GM18508 (cell line): ENCODE results near the gene PPP1R18.
"Not testable (repeated sequence)": the region's sequence is repeated elsewhere in the genome, so short reads cannot be mapped to it uniquely, and the experiment has no call there.

Experiments
- ATAC-seq: cut with Tn5 transposase; IDR thresholded peaks from one replicate; pipeline ENCODE4 v1.9.1; 2021; ENCODE audit warnings: moderate number of reproducible peaks; ENCODE audit not compliant: insufficient read depth, unreplicated experiment

The PPP1R18 gene

DNA sequence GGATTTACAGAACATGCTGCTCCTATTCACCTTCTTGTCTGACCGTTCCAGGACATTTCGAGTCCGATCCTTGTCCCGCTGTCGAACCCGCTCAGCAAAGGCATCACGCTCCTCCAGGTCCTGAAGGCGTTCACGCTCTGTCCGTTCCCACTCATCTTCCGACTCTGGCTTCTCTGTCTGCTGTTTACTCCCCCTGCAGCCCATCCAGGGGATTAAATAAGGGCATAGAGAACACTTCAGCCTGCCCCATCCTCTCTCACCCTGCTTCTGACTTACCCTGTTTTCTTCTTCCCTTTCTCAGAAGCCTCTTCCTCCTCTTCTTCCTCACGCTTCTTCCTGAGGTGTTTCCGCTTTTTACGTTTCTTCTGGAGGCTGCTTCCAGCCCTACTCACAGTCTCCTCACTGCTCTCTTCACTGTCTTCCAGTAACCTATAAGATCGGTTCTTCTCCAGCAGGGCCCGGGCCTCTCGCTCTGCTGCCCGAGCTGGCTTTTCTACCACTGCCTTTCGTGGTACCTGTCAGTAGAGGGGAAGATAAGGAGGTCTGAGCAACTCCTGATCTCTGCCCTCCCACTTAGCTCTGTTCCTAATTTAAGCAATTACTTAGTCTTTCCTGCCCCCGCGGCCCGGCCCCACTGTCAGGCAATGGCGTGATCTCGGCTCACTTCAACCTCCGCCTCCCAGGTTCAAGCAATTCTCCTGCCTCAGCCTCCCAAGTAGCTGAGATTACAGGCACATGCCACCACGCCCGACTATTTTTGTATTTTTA is 15.5 kb downstream of the PPP1R18 start:
- no peak for ATAC-seq

DNA sequence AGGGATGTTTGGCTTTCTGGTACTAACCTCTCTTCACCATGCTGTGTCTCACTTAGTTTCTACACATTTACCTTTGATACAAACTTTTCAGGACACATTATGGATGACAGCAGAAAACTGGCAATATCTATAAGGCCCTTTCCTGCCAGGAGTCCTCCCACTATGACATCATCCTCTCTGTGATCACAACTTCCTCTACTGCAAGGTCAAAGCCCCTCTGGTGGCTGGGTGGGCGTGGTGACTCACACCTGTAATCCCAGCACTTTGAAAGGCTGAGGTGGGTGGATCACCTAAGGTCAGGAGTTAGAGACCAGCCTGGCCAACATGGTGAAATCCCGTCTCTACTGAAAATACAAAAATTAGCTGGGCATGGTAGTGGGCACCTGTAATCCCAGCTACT is 20.1 kb downstream of the PPP1R18 start:
- not testable (repeated sequence) for ATAC-seq

DNA sequence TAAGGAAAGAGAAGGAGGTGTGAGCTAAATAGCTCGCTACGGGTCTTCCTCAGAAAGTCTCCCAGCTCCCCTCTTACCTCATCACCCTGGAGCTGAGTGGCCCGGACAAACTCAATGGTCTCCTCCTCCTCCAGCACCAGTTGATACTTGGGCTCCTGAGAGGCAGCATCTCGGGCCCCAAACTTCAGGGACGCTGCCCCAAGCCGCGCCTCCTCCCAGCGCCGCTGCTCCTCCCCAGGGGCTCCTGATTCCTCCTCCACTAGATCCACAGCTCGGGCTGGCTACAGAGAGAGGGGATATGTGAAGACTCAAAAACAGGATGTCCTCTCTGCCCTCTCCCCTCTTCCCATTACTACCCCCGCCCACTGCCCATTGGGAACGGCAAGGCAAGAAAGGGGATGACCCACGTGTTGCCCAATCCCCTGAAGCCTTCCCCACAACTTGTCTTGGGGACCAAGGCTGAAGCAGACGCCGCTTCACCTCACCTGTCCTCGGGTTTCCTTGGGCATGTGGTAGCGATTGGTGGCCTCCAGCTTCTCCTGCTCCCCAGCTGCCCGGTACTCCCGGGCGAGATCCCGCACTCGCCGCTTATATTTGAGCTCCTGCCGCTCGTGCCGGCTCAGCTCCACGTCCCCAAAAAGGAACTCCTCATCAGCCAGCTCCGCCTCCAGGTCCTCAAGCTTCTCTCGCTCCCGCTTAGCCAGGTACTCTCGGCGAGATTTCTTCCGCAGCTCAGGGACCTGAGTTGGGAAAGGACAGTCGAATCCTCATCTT is 21.3 kb downstream of the PPP1R18 start:
- ATAC-seq, result no peak

DNA sequence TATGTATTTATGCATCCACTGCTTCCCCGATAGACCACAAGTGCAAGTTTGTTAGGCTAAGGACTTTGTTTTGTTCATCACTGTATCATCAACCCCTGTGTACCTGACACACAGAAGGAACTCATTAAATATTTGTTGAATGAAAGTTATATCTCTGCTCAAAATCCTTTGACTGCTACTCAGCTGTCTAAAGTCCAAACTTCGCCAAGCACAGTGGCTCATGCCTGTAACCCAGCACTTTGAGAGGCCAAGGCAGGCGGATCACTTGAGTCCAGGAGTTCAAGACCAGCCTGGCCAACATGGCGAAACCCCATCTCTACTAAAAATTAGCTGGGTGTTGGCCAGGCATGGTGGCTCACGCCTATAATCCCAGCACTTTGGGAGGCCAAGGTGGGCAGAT is 28.5 kb downstream of the PPP1R18 start:
- not testable (repeated sequence) for ATAC-seq

DNA sequence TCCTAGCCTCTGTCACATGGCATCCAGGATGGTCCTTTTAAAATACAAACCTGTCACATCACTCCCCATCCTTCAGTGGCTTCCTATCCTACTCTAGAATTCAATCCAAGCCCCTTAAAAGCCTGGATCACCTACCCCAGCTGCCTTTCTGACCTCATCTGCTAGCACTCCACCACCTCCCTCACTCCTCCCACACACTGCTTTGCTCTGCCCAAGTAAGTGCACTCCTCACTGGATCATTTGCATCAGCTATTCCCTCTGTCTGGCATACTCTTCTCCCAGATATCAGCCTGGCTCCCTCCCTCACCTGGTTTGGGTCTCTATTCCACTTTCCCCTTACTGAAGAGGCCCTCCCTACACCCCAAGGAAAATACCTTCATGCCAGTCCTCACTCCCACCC is 29.0 kb downstream of the PPP1R18 start:
- no peak for ATAC-seq

DNA sequence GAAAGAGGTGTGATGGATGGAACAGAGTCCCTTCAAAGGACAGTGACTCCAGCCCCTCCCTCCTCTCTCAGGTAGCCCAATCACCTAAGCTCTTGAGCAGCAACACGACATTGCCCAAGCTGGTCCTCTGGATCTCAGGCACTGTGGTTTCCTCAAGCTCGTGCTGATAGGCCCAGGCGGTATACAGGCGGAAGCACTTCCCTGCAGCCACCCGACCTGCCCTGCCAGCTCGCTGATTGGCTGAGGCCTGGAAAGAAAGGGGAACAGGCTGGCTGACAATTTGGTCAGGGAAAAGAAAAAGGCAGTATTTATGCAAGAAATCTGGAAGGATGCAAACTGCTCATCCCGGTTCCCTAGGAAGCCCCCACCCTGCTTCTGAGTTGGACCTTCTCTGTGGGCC is 29.9 kb downstream of the PPP1R18 start:
- ATAC-seq, result no peak

DNA sequence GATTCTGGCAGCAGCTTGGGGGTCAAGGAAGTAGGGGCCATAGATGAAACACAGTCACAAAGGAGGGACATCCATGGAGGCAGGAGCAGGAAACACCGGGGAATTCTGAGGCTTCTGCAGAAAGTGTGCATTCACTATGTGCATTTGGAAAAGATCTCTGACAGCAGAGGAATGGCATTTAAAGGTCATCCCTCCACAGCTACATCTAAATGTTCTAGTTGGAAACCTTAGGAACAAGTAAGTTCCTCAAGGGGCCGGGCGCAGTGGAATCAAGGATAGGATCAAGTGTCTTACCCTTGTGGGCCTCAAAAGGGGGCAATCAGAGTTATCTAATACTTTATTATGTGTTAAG is 30.7 kb downstream of the PPP1R18 start:
- no peak for ATAC-seq

DNA sequence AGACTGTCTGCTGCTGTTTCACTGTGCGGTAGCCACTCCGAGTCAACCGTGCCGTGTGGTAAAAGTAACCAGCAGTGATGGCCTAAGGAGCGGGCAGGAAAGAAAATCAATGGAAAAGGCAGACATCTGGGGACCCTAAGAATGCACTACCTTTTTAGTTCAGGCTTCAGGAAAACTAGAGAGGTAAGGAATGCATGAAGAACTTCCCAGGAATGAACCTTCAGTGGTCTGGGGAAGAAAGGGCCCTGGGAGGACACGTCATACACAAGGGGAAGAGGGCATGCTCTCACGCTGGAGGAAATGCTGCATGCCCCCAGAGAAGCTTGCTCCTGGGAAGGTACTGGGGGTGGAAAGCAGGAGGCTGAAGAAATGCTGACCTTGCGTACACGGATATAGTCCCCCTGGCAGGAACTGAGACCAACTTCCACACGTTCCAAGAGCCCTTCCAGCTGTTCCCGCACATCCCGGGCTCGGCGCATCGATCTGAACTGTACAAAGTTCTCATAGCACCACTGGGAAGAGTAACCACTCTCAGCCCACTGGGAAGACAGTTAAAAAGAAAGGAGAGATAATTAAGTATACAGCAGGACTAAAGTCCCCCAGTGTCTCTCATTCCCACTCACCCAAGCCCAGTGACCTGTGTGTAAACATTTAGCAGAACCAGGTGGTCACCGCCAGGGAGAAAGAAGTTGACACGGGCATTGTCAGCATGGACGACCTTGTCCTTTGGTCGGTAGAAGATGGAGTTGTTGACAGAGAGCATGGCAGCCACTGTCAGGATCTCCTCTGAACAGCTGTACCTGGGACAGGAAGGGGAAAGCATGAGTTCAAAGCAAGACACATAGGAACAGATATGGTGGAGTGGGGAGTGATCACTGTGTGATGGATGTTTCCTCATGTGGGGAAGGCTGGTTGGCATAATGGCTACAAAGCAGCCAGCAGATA is 31.4 kb downstream of the PPP1R18 start:
- ATAC-seq, result no peak

DNA sequence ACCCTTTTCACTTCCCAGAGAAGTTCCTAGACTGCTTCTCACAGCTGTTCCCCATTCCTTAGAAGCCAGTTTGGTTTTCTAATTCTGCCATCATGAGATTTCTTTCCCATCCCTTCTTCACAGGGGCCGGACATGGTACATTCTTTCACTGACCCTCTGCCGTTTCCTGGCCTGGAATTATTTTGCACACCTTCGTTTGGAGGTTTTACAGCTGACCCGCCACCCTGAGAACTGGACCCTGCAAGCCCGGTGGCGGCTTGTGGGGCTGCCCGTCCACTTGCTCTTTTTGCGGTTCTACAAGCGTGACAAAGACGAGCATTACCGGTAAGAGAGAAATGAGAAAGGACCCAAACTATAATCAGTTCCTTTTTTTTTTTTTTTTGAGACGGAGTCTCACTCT is 35.3 kb downstream of the PPP1R18 start:
- ATAC-seq, result no peak

DNA sequence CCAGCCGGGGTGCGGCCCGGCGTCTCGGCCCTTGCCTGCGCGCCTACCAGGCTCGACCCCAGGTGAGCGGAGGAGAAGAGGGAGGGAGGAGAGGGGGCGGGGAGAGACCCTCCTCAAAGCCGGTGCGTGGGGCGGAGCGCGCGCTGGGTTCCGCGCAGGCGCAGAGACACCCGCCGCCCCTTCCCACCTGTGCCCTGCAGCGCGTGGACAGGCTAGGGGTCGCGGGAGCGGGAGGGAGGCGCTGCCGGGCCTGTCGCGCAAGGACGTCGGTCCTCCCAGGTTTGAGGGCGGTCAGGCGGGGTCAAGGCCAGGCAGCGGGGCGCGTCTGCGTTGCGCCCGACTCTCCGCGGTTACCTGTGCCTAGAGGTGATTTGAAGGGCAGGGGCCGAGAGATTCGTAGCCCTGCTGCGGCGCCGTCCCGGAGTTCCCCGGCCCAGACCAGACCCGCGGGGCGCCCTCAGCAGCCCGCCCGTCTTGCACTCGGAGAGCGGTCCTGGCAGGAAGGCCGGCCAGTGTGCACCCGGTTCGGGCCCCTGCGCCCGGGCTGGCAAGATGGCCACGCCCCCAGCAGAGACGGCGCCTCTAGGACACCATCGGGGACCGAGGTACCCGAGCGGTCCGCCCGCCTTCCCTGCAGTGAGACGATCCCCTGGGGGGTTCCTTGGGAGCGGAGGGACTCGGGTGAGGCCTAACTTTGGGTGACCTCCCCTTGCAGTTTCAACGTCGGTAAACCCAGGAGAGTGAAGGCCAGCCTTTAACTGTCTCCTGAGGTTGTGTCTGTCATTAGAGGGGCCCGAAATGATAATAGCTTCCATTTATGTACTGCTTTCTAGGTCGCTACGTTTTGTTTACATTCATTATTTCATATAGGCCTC is 39.0 kb downstream of the PPP1R18 start:
- ATAC-seq, result no peak

DNA sequence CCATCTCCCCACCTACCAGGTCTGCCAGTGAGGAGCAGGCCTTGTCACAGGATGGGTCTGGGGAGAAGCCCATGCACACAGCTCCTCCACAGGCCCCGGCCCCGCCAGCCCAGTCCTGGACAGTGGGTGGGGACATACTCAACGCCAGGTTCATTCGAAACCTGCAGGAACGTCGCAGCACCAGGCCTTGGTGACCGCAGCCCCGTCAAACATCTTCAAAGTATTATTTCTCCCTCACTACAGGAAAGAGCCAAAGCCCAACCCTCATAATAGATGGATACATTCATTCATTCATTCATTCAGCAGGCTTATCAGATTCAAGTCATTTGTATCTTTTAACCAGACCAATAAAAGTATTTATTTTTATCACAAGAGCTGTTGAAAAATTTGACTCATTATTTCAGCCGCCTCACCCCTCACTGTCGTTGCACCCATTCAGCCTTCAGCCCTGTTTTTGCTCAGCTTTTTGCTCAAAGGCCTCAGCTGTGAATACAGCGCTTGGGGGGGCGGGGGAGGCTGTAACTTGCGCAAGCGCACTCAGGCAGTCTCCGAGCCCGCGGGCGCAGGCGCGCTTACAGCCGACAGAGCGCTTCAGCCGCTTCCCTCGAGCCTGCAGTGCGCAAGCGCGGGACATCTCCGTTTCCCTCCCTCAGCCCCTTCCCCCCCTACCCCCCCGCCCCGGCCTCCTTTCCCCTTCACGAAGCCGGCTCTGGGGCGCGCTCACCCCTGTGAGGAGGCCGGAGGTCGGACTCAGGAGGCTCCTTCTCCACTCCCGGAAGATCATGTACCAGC is 39.8 kb downstream of the PPP1R18 start, which contains the start of gene C6orf136:
TSS of gene C6orf136 (plus strand) at position 684 of the 792 bp plus-strand sequence. CDS start at position 783, 99 bp downstream.
- ATAC-seq, result no peak

DNA sequence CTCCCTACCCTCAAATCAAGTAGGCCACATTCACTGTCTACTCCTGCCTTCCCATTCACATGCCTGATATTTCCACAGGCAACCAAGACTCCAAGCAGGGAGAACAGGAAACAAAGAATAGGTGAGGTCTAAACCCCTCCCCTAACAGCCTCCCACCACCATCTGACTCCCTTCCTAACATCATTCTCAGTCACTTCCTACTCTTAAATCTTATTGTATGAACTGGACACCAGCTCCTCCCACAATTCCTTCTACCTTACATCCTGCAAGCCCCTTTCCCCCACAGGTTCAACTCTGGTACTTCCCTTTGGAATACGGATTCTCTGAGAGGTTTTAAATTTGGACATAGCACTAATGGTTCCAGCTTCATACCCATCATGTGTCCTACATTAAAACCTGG is 40.5 kb downstream of the PPP1R18 start:
- ATAC-seq, result no peak

DNA sequence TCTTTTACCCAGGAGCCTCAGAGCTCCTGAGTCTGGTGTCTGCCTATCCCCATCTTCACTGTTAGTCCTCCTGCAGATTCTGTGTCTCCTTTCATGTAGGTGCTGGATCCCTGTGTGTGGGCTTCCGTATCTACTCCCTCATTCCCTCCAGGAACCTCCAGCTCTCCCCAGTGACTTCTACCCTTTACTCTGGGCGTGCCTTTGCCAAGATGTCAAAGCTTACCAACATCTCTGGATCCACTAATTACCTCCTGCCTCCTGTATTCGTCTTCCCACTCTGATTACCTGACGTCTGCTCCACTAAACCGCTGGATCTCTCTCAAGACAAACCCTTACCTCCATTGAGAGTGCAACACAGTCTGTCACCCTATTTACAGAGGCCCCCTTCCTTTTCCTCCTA is 41.7 kb downstream of the PPP1R18 start:
- no peak for ATAC-seq

DNA sequence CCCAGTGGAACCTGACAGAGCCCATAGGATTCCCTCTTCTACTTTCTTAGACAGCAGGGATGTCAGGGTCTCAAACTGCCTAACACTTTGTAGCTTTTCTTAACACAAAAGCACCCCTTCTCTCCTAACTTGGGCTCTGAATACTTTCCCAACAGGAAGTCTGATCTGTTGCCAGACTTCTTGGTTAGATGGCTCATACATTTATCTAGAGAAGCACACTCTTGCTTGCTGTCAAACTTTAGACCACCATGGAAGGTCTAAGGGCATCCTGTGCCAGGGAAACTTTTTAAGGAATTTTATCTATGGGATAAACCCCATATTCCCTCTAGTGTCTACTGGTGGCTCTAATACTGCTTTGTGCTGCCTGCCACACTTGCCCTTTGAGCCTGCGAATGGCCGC is 42.8 kb downstream of the PPP1R18 start:
- no peak for ATAC-seq

DNA sequence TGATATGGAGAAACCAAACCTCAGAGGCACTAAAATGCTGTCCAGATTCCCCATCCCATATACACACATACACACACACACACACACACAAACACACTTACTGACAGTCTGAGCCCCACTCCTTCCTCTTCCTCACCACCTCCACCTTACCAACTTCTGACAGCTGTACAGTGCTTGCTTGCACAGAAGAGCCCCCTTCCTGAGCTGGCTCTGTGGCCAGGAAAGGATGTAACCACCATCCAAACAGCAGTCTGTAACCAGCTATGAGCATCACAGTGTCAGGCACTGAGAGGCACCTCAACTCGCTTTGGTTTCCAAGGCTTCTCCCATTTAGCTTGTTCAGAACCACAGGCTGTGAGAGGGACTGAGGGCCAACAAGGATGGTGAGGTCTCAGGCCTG is 45.4 kb downstream of the PPP1R18 start:
- ATAC-seq, result no peak

DNA sequence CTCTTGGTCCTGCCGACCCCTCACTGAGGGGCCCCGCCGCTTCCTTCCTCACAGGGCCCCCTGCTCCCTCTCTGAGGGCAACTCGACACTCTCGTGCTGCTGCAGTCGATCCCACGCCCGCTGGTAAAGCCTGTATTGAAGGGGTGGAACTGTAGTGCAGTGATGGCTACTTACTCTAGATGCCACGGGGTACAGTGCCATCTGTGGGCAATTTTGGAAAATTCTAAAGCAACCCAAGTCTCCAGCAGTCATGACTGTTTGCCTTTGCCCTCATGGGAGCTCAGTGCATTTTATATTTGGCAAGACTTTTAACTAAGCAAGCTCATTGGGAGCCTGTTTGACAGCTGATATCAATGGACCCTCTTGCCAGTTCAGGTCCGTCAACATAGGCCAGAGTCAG is 46.0 kb downstream of the PPP1R18 start:
- ATAC-seq, result no peak

DNA sequence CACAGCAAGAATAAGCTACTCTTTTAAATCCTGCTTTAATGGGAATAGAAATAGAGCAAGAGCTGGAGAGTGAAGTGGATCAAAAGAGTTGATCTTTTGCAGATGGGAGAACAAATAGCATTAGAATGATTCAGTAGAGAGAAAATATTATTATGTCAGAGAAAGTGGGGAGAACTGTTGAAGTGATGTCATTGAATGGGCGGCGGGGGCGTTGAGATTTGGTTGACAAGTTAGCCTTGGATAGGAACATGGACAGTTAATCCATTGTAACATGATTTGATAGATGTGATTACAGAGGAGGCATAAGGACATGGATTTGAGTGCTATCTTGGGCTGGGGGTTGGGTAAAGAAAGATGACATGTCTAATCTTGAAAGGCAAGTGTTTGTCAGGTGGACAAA is 50.6 kb downstream of the PPP1R18 start:
- no peak for ATAC-seq

DNA sequence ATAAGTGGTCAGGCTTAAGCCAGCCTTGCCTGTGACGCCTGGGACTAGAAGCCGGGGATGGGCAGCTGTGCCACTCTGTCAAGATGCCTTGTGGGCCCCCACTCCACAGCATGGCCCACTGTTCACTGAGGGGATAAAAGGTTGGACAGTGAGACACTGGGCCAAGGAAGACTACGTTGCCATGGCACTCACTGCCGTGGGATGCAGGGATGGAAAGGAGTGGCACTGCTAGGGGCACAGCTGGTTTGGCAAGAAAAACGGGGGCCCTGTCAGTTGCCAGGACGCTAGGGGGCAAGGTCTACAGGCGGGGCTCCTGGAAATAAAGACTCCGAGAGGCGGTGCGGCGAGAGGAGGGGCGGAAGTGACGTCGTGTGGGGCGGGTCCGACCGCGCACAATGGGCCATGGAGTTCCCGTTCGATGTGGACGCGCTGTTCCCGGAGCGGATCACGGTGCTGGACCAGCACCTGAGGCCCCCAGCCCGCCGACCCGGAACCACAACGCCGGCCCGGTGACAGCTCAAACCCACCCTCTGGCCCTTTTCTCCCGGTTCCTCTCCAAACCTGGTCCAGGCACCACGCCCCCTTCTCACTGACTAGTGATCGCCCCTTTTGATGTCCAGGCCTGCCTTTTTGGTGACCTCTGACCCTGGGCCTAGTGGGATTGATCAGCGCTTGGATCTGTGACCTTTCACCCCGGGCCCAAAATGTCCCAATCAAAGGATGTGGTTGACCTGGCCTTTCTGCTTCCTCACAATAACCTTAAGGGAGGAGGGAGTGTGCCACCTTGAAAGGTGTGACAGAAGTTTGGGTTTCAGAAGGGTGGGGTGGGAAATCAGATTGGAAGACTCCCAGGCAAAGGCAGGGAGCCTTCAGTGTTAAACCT is 59.7 kb downstream of the PPP1R18 start, which contains the start of gene ATAT1:
TSS of gene ATAT1 (plus strand) at position 391 of the 883 bp plus-strand sequence.
- ATAC-seq, result no peak
